Brain pericyte (primary cell): ENCODE results near the gene RASA4.
A peak's percentile ranks its signal among the peaks of the same experiment; 100 is the strongest.
"Not testable (repeated sequence)": the region's sequence is repeated elsewhere in the genome, so short reads cannot be mapped to it uniquely, and the experiment has no call there.

Experiments used
- DNase-seq: peaks from one replicate; pipeline ENCODE4 v3.0.0-alpha.2; 2012; ENCODE audit warnings: low read depth, low spot score

Gene RASA4

GRCh38 chr7:102606848-102607247, 9.7 kb downstream of the RASA4 start:
- not testable (repeated sequence) for DNase-seq

- not testable (repeated sequence) for DNase-seq
These were observed 12.0 kb downstream of the RASA4 start for GRCh38 chr7:102604431-102605145.

DNA sequence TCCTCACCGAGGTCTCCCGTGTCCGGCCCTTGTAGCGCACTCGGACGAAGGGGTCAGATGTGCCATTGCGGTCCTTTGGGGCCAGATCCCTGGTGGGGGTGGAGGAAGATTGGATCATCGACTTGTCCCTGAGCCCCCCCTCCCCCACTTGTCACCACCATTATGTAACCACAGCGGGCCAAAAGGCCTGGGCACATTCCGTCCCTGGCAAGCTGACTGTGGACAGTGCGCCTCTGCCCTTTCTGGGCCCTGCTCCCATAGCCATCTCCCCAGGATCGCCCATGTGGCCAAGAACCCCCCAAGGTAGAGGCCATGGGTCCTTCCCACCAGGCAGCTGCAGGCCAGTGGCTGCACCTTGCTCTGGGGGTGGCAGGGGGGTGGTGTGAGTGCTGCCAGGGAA, 14.2 kb downstream of the RASA4 start:
- DNase-seq, result not testable (repeated sequence)

DNA sequence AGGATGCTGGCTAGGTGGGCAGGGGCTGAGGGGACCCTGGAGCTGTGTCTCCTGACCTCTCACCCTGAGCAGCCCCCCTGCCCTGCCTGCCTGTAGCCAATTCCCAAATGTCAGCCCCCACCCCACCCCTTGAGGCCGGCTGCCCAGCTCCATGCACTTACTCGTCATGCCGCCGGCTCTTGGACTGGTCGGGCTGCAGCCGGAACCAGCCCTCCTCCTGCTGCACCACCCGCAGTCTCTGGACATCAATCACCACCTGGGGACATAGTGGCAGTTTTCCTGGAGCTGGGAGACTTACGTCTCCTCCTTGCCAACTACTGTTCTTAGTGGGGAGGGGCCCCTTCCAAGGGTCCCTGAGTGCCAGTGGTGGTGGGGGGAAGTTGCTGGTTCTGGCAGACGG, 16.9 kb downstream of the RASA4 start:
- not testable (repeated sequence) for DNase-seq

DNA sequence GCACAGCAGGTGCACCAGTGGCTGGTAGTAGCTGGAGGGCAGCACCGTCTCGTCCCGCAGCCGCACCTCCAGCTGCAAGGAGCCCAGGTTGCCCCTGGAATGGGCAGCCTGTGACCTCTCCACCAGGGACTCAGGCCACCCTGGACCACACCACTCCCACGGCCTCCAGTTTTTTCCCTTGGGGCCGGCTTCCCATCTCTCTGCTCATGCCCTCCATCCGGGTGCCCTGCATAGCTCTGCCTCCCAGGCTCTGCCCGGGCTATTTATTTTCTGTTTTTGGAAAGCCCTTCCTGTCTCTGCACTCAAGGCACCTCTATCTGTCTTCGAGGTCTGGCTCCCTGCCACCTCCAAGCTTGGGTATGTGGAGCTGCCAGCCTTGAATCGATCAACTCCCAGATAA, 20.5 kb downstream of the RASA4 start:
- DNase-seq, result not testable (repeated sequence)

DNA sequence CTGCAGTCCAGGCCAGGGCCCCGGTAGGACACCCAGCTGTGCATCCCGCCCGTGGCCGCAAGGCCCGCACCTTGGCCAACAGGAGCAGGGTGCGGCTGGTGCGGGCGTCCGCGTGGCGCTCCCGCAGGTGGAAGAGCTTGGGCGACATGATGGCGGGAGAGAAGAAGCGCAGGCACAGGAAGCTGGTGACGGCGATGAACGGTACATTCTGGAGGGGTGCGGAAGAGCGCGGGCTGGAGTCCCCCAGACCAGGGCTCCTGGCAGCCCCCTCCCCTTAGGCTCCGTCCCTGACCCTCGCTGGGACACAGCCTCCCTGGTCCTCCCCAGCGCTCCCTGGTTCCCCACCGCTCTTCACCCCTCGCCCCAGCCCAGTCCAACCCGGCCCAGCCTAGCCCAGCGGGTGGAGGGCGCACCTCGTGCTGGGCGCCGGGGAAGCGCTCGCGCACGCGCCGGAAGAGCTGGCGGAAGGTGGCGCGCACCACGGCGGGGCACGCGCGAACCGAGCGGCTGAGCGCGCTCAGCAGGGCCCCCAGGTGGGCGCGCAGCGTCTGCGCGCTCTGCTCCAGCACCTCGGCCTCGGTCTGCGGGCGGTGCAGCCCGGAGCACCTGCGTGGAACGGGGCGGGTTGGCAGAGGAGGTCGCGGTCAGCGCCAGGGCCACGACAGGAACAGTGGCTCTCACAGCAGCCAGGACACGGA, 22.8 kb downstream of the RASA4 start:
- not testable (repeated sequence) for DNase-seq

- DNase-seq, result not testable (repeated sequence)
These were observed 24.0 kb downstream of the RASA4 start for GRCh38 chr7:102592477-102593019.

DNA sequence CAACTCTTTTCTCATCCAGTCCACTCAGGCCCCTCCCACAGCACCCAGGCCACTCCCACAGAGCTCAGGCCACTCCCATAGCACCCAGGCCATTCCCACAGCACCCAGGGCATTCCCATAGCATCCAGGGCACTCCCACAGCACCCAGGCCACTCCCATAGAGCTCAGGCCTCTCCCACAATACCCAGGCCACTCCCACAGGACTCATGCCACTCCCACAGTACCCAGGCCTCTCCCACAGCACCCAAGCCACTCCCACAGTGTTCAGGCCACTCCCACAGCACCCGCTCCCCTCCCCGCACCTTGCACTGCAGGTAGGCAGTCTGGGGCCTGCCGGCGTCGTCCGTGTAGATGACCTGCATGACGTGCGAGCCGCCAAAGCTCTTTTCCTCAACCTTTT, 26.7 kb downstream of the RASA4 start:
- not testable (repeated sequence) for DNase-seq

DNA sequence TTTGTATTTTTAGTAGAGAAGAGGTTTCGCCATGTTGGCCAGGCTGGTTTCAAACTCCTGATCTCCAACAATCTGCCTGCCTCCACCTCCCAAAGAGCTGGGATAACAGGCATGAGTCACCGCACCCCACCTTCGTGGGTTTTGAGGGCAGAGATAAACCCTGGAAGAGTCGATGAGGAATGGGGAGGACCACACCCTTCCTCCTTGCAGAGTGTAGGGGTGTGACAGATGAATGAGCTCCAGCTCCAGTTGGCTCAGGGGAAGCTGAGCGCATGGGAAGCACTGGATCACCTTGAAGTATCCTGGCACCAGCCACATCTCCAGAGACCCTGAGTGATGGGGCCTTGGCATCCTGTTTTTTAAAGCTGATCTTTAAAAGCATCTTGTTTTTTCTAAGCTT, 33.1 kb downstream of the RASA4 start:
- DNase-seq, result not testable (repeated sequence)

DNA sequence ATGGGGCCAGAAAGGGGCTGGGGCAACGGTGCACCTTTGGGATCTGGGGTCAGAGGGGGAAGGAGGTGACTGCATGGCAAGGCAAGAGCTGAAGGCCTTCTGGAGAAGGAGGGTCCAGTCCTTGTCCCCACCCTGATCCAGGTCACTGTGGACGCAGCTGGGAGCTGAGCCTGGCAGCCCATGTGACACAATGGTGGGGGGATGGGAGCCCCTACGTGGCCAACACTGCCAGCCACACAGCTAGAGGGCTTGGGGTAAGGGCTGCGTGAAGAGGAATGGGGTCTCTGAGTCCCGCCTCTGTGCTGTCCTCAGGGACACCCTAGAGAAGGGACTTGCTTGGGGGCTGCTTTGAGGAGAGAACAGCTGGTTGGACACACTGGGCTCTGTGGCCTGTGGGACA, 34.8 kb downstream of the RASA4 start:
- DNase-seq, result not testable (repeated sequence)

DNA sequence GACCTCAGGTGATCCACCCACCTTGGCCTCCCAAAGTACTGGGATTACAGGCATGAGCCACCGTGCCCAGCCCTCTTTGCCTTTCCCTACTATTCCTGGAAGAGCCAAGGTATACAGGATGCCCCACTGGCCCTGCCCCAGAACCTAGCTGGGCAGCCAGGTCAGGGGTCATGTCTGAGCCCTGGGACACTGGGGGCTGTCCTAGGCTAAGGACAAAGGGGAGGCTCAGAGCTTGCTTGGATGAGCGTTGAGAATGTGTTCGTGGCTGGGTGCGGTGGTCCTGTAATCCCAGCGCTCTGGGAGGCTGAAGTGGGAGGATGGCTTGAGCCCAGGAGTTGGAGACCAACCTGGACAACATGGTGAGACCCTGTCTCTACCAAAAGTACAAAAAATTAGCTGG, 38.1 kb downstream of the RASA4 start:
- DNase-seq, result not testable (repeated sequence)

GRCh38 chr7:102577315-102578240, 39.0 kb downstream of the RASA4 start:
- DNase-seq, result not testable (repeated sequence)

- DNase-seq, result not testable (repeated sequence)
These were observed 40.2 kb downstream of the RASA4 start for GRCh38 chr7:102576363-102576762.

GRCh38 chr7:102574607-102575006, 41.9 kb downstream of the RASA4 start:
- not testable (repeated sequence) for DNase-seq

- DNase-seq, result peak; percentile 47
These were observed 44.0 kb downstream of the RASA4 start, which contains the start of gene POLR2J3 for GRCh38 chr7:102572261-102573239. Gene POLR2J3, minus strand, starts transcription at chr7:102572583. Its CDS starts 62 bp downstream, at chr7:102572521.

DNA sequence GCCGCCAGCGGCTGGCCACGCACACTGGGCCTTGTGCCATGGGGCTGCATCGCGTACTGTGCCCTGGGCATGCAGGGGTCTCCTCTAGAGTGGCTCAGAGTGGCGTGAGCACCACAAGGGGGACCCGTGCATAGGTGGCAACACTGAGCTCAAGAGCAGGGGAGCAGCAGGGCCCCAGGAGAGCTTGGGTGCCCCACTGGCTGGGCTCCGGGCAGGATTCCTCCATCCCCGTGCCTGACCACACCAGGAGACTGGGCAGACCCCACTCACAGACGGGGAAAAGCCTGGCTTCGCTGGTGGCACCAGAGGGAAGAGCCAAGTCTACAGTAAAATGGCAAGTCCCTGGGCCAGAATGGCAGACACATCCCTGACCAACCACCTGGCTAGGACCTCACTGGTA, 47.9 kb downstream of the RASA4 start:
- not testable (repeated sequence) for DNase-seq

- DNase-seq, result not testable (repeated sequence)
These were observed 65.6 kb downstream of the RASA4 start, which contains the start of gene SPDYE2 for GRCh38 chr7:102550808-102551422. Gene SPDYE2, plus strand, starts transcription at chr7:102551226. Its CDS starts 2,030 bp downstream, at chr7:102553256.

DNA sequence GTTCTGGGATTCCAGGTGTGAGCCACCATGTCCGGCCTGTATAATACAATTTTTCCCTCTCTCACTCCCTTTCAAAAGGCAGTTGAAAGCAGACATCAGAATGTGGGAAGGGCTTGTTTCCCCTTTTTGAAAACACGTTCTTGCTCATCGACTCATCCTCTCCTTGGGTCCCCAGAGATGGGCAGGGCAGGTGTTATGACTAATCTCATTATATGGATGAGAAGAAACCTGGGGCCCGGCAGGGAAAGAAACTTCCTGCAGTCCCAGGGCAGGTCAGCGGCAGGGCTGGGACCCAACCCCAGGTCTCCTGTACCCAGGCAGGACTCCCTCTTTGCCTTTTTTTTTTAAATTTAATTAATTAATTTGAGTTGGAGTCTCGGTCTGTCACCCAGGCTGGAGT, 70.2 kb downstream of the RASA4 start:
- DNase-seq, result not testable (repeated sequence)

DNA sequence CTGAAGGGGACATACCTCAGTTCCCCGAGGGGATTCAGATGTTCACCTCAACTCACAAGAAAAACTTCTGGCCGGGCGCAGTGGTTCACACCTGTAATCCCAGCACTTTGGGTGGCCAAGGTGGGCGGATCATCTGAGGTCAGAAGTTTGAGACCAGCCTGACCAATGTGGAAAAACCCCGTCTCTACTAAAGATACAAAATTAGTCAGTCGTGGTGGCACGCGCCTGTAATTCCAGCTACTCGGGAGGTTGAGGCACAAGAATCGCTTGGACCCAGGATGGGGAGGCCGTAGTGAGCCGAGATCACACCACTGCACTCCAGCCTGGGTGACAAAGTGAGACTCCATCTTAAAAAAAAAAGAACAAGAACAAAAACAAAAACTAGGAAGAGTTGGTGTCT, 71.3 kb downstream of the RASA4 start:
- not testable (repeated sequence) for DNase-seq

- not testable (repeated sequence) for DNase-seq
These were observed 72.2 kb downstream of the RASA4 start for GRCh38 chr7:102544372-102544771.
